NB4 (cell line): ENCODE results near the gene LCA5L.

Experiments used
- DNase-seq: peaks from one replicate; pipeline ENCODE4 v3.0.0; 2010; ENCODE audit warnings: low read depth
- H3K4me3 ChIP-seq: one replicate; pipeline ENCODE4 v1.5.1; 2011; ENCODE audit warnings: mild to moderate bottlenecking, low read depth, low read length, moderate library complexity
- CTCF ChIP-seq: IDR thresholded peaks from one replicate; pipeline ENCODE4 v1.5.1; 2012; ENCODE audit warnings: low read depth, low read length
- MAX ChIP-seq: IDR thresholded peaks from 2 replicates; pipeline ENCODE4 v1.6.1; 2011; ENCODE audit warnings: low read depth, low read length
- MYC ChIP-seq: IDR thresholded peaks from 2 replicates; pipeline ENCODE4 v1.6.1; 2011; ENCODE audit warnings: low read depth, low read length
- POLR2A ChIP-seq: IDR thresholded peaks from 2 replicates; pipeline ENCODE4 v1.6.1; 2011; ENCODE audit warnings: mild to moderate bottlenecking; ENCODE audit not compliant: insufficient read length; ENCODE audit errors: extremely low read depth

The LCA5L gene

DNA sequence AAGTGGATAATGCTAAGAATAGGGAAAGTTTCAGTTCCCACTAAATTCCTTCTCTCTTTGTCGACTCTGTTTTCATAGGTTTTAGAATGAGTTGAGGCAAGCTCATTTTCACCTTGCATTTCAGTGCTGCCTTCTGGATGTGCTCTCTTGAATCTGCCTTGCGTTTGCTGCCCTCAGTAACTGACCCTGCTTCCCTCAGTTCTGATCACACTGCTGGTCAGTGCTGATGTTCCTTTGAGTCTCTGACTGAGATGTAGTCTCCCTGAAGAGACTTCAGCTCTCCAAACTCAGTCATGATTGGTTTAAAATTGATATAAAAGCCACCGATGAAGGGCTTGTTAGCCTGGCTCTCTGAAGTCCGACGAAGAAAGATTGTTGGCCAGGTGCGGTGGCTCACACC, 71.5 kb downstream of the LCA5L start:
- H3K4me3 ChIP-seq = no peak overlapping the region
- no peak for DNase-seq
- TF ChIP-seq MYC (0 out of 2 replicates have a peak, but pooled peaks have one; percentile 5), POLR2A (no peak)

DNA sequence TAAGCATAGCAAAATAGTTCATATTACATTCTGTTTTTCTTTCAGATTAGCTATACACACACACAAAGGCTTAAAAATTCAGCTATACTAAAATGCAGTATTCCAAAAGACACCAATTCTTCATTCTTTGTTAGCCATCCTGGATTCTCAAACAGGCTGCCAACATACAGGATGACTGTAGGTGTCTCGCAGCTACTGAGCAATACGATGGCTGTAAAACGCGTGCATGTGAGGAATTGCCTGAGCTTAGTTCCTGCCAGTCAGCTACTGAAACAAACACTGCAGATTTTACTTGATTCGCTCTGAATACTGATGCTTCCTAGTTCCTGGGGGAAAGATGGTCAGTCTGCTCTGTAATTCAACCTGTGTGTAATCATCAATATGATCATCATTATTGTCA, 71.9 kb downstream of the LCA5L start:
- peak; percentile 72 for DNase-seq

DNA sequence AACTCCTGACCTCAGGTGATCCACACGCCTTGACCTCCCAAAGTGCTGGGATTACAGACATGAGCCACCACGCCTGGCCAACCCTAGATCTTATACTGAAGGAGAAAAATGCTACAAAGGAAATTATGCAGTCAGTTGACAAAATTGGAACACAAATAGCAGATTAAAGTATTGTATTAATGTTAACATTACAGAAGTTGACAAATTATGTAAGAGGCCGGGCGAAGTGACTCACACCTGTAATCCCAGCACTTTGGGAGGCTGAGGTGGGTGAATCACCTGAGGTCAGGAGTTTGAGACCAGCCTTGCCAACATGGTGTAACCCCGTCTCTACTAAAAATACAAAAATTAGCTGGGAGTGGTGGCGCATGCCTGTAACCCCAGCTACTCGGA, 75.7 kb downstream of the LCA5L start:
- DNase-seq = peak; percentile 48
- H3K4me3 ChIP-seq = peak overlapping the region; percentile 17

More for the DNA sequence above, 71.9 kb downstream of the LCA5L start:
- TF ChIP-seq CTCF (no peak), MAX (peak; percentile 72), MYC (peak; percentile 60; the same call in 1 of the 2 replicates)
- H3K4me3 ChIP-seq = no peak overlapping the region

GRCh38 chr21:39367783-39368182, 77.8 kb downstream of the LCA5L start:
- no peak for DNase-seq
- no peak overlapping the region for H3K4me3 ChIP-seq
- no peak for TF ChIP-seq MAX
- TF ChIP-seq CTCF = no peak
- TF ChIP-seq POLR2A = no peak
- TF ChIP-seq MYC = no peak

DNA sequence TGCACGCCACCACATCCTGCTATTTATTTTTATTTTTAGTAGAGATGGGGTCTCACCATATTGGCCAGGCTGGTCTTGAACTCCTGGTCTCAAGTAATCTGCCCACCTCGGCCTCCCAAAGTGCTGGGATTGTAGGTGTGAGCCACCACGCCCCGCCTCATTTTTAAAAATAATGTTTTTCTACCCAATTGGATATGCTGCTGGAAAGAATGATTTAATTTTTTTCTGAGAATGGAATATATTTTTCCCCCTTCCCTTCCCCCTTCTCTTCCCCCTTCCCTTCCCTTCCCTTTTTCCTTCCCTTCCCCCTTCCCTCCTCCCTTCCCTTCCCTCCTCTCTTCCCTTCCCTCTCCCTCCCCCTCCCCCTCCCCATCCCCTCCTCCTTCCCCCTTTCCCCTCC, 79.0 kb downstream of the LCA5L start:
- no peak for TF ChIP-seq CTCF
- no peak for TF ChIP-seq POLR2A
- TF ChIP-seq MAX = no peak
- TF ChIP-seq MYC = no peak
- DNase-seq = no peak
- H3K4me3 ChIP-seq = no peak overlapping the region

- no peak for DNase-seq
- TF ChIP-seq CTCF (no peak), MYC (no peak), MAX (no peak), POLR2A (no peak)
- H3K4me3 ChIP-seq = no peak overlapping the region
These were observed 80.6 kb downstream of the LCA5L start for GRCh38 chr21:39364949-39365348.

- H3K4me3 ChIP-seq = no peak overlapping the region
- TF ChIP-seq MAX (no peak), POLR2A (no peak), CTCF (no peak), MYC (no peak)
- DNase-seq = peak; percentile 42
These were observed 81.7 kb downstream of the LCA5L start for GRCh38 chr21:39363607-39364555.
